ENCODE measurements around the gene SLX4.
"Not testable (repeated sequence)": the region's sequence is repeated elsewhere in the genome, so short reads cannot be mapped to it uniquely, and the experiment has no call there.

The SLX4 gene

DNA sequence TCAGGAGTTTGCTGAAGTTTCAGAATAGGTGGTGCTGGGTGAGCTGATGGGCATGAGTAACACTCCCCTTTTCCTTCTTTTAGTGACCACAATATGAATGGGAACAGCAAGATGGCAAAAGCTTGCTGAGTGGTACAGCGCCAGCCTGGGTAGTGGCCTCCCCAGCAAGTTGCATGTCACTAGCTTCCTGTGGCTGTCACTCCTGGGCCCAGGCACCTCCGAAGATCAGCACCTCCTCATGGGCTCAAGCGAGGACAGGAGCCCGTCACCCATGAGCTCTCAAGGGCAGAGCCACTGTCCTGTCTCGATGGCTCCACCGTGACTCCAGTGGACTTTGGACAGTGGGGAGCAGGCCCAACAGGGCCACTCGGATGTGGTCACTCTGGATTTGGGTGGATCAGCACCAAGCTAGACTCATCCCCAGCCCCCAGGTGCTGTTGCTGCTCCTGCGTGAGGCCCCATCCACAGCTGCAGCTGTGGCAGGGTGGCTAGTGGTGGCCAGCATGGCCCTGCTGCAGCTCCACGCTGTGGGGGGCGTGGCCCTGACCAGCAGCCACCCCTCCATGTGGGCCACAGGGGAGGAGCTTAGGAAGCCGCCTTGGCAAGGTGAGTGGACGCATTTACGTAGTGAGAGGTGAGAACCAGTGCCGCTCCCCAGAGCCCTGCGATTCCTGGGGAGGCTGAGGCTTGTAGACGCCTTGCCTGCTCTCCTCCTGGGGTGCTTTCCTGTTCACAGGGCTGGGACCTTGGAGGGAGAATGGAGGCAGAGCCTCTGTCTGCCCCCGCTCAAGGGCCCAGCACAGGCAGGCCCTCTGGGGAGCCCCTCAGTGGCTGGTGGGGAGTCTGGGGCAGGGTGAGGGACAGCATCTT, 29.5 kb upstream of the SLX4 start:
- no peak for DNase-seq

- no peak for DNase-seq
These were observed 28.8 kb upstream of the SLX4 start for GRCh38 chr16:3640207-3640606.

GRCh38 chr16:3638916-3639644, 27.7 kb upstream of the SLX4 start:
- no peak for DNase-seq

GRCh38 chr16:3637371-3637923, 26.0 kb upstream of the SLX4 start:
- no peak for DNase-seq

DNA sequence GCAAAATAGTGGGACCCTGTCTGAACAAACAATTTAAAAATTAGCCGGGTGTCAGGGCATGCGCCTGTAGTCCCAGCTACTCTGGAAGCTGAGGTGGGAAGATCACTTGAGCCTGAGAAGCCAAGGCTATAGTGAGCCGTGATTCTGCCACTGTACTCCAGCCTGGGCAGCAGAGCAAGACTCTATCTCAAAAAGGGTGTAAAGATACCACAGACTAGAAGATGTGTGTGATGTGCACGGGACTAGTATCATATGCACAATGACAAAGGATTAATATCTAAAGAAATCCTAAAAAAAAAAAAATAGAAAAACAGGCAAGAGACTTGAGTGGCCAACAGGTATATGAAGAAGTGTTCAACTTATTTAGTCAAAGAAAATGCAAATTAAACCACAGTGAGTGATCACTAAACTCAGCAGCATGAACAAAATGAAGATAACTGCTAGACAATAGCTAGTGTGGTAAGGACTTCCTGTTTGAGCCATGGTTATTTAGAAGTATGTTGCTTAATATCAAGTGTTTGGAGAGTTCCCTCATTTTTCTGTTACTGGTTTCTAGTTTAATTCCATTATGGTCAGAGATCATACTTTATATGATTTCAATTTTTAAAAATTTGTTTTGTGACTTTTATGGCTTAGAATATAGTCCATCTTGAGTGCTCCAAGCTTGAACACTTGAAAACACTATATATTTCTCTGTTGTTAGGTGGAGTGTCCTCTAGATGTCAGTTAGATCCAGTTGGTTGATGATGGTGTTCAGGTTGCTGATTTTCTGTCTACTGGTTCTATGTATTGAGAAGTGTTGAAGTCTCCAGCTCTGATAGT, 14.7 kb upstream of the SLX4 start:
- DNase-seq: no peak

GRCh38 chr16:3625331-3625730, 13.9 kb upstream of the SLX4 start:
- DNase-seq: no peak

DNA sequence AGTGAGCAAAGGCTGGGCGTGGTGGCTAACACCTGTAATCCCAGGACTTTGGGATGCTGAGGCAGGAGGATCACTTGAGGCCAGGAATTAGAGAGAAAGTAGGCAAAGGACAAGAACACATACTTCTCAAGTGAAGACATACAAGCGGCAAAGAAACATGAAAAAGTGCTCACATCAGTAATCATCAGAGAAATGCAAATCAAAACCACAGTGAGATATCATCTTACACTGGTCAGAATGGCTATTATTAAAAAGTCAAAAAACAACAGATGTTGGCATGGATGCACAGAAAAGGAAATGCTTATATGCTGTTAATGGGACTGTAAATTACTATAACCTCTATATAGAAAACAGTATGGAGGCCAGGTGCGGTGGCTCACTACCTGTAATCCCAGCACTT, 12.2 kb upstream of the SLX4 start:
- no peak for DNase-seq

- DNase-seq: no peak
These were observed 7.3 kb upstream of the SLX4 start for GRCh38 chr16:3618769-3619141.

DNA sequence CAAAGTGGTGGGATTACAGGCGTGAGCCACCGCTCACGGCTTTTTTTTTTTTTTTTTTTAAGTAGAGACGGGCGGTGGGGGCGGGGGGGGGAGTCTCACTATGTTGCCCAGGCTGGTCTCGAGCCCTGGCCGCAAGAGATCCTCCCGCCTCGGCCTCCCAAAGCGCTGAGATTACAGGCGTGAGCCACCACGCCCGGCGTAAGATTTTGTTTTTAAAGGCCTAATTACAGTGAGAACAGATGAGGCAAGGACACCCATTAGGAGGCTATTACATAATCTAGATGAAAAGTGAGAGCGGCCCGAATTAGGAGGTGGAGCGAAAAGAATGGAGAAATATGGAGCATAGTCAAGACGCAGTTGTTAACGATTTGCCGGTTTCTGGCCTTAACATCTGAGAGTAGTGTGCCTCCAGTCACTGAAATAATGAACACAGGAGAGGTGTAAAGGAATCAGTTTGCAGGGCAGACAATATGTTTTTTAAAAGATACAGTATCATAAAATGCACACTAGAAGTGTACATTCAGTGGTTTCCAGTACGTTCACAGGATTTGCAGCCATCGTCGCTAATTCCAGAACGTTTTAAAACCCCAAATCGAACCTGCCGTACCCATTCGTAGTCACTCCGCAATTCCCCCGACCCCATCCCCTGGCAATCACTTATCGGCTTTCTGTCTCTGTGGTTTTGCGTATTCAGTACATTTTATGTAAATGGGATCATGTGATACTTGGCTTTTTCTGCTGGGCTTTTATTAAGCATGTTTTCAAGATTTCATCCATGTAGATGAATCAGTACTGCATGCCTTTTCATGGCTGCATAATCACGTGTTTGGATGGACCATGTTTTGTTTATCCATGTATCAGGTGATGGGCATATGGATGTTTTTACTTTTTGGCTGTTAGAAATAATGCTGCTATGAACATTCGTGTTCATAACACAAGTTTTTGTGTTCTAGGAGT, 1.4 kb upstream of the SLX4 start:
- DNase-seq: no peak

DNA sequence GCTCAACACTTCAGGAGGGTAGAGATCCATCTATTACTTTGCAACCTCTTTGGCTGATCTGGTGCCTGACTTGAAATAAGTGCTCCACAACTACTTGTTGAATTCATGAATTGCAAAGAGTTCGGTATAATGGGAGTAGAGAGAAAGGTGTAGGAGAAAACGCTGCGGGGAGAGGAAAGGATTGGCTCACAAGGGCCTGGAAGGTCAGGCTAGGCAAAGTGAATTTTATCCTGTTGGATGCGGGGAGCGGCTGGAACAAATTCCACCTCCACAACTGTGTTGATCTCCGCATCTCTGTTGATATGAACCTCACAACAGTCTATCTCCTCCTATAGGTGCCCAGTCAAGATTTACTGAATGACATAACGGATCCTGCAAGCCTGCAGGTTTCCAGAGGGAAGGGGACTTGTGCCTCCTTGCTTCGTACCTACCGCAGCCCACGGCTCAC, 684 bp downstream of the SLX4 start:
- no peak for DNase-seq

- DNase-seq: no peak
These were observed 1.3 kb downstream of the SLX4 start for GRCh38 chr16:3609895-3610697.

DNA sequence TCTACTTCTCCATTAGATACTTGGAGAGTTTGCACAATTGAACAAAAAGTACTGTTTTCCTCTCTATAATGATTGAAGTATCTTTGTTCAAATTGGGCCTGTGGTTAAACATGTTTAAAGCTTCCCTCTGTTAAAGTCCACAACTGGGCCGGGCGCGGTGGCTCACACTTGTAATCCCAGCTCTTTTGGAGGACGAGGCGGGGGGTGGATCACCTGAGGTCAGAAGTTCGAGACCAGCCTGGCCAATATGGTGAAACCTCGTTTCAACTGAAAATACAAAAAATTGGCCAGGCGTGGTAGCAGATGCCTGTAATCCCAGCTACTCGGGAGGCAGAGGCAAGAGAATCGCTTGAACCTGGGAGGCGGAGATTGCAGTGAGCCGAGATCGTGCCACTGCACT, 2.4 kb downstream of the SLX4 start:
- DNase-seq: not testable (repeated sequence)

DNA sequence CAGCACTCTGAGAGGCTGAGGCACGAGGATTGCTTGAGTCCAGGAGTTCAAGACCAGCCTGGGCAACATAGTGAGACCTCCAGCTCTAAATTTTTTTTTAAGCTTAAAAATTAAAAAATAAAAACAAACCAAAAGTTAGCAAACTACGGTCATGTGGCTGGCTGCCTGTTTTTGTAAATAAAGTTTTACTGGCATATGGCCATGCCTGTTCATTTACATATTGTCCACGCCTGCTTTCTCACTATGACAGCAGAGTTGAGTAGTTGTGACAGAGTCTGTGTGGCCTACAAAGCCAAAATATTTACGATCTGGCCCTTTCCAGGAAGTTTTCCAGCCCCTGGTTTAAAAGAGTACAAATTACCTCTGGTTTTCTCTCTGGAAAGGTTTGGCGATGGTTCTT, 3.3 kb downstream of the SLX4 start:
- no peak for DNase-seq

GRCh38 chr16:3607634-3608033, 3.8 kb downstream of the SLX4 start:
- DNase-seq: no peak

- DNase-seq: no peak
These were observed 4.2 kb downstream of the SLX4 start for GRCh38 chr16:3607161-3607560.

GRCh38 chr16:3606441-3606840, 5.0 kb downstream of the SLX4 start:
- peak; percentile 19 for DNase-seq

GRCh38 chr16:3602320-3602653, 9.1 kb downstream of the SLX4 start:
- no peak for DNase-seq

DNA sequence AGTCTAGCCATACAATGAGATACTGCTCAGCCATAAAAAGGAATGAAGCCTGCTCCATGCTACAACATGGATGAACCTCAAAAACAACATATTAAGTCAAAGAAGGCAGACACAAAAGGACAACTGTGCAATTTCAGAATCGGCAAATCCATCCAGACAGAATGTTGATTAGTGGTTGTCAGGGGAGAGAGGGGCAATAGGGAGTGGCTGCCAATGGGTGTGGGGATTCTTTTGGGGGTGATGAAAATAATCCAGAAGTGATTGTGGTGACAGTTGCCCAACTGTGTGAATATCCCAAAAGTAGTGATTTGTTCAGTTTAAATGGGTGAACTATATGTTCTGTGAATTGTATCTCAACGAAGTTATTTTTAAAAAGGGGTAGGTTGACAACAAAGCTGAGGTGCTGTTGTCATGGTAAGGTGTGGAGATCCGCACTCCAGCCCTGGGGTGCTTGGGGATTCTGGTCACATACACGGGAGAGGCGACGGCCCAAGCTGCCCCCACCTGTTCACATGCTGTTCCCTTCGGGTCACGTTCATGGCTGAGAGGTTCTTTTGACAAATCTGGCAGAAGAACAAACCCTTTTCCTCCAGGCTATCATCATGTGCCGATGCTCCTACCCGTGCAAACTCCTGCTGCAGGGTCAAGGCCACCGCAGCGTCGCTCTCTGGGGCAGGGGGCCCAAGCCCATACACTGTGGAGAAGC, 9.6 kb downstream of the SLX4 start:
- no peak for DNase-seq

- no peak for DNase-seq
These were observed 11.5 kb downstream of the SLX4 start for GRCh38 chr16:3599922-3600321.

DNA sequence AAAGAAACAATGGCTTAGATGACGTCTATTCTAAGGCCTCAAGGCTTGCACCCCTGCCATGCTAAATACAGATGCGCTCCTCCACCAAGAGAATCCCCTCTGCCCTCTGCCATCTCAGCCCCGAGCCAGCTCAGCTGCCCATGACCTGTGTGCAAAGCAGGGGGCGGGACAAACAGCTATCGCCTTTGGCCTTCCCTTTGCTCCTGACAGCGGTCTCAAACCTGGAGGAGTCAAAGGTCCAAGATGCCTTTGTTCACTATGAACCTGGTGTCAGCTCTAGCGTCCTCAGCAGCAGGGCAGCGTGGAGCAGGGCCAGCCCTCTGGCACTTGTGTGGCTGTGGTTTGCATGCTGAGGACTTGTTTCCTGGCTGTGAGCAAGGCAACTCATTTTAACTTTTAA, 12.3 kb downstream of the SLX4 start:
- no peak for DNase-seq

DNA sequence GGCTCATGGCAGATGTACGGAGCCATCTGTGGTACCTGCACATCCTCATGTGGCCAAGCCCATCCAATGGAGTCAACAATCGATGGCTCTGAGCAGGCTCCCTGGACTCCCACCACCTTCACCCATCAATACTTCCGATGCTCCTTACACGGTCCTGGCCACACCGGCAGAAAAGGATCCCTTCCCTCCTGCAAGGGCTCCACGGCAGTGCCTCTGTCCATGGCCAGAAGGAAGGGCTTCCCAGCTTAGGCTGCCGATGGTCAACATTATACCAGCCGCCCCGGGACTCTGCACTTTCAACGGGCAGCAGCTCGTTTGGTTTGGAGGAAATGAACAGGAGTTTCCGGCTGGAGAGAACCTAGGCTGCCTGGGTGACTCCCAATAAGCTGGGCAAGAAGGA, 13.2 kb downstream of the SLX4 start:
- no peak for DNase-seq

Data from NCI-H446 treated with DMSO at 0.1 percent for 48 hours (cell line).